Dermis lymphatic vessel endothelial cell (primary cell): ENCODE measurements around the gene HSD17B3. TPM values are rescaled to one million over a fixed set of nuclear protein-coding genes. Genes with fewer than 3 reads are reported as not detected.

Experiments
- total RNA-seq: library from RNA; depleted of rRNA; stranded (reverse); fragments of >200 nt; gene quantifications from 2 replicates; pipeline ENCODE4 v1.2.1, GENCODE V29; 2014

The HSD17B3 gene
- total RNA-seq, result not detected in 2 replicates

DNA sequence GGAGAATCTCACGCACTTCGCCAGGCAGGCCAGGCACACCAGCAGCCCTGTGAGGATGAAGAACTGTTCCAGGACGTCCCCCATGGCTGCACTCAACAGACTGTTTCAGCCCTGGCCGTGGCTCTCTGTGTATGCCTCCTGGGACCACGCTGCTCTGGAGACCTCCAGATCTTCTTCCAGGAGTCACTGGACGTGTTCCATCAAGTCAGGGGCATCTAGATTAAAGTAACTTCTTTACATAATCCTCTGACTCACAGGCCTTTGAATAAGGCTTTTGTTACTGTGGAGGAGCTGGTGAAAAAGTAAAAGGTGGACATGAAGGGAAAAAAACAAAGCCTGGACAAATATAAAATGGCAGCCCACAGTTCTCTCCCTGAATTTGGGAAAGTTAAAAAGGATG lies at the start of gene HSD17B3:
HSD17B3 (minus strand) TSS at position 156 of the 400 bp plus-strand sequence; CDS start at position 84, 72 bp downstream.

Other genes with a start within 250 kb of the HSD17B3 start
- gene SLC35D2, start 81.5 kb upstream of the HSD17B3 start, total RNA-seq, result 25.9 and 26.6 TPM in 2 replicates
- 1.7 and 2.3 TPM in 2 replicates for gene ZNF367, start 116.2 kb upstream of the HSD17B3 start, total RNA-seq
- gene HABP4, start 148.0 kb upstream of the HSD17B3 start, total RNA-seq, result 8.6 and 9.1 TPM in 2 replicates